ENCODE data around the gene TUBB2A.
"Not testable (repeated sequence)": the region's sequence is repeated elsewhere in the genome, so short reads cannot be mapped to it uniquely, and the experiment has no call there.

The TUBB2A gene

DNA sequence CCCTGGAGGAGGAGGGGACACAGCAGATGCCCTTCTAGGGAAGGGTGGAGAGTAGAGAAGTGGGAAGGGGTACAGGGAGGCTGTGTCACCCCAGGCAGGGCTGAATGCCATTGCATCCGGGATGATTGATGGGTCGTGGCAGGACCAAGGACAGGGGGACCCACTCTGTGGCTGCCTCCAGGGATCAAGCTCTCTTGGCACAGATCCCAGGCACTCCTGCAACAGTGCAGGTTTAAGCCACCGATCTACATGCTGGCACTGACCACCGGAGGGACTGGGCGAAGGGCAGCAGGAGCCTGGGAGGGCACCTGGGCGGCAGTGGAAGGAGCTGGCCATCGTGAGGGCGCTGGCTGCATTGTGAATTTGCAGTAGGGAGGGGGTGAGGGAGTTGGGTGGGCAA, 22.6 kb upstream of the TUBB2A start:
- DNase-seq (ENCODE audit: low read depth in 2 of 2), result not testable (repeated sequence)

DNA sequence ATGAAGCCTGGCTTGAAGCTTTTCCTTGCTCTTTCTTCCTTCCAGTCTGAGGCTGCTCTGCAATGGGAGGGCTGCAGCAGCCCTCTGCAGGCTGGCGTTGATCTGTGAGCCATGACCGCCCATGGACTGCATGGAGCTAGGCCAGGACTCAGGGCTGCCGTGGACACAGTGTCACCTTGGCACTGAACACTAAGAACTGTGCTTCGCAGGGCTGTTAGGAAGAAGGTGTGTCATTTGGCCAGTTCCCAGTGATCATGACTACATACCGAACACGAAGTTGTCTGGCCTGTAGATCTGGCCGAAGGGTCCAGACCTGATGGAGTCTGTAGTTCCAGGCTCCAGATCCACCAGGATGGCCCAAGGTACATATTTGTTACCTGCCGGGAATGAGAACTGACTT, 21.3 kb upstream of the TUBB2A start:
- not testable (repeated sequence) for DNase-seq (ENCODE audit: low read depth in 2 of 2)

DNA sequence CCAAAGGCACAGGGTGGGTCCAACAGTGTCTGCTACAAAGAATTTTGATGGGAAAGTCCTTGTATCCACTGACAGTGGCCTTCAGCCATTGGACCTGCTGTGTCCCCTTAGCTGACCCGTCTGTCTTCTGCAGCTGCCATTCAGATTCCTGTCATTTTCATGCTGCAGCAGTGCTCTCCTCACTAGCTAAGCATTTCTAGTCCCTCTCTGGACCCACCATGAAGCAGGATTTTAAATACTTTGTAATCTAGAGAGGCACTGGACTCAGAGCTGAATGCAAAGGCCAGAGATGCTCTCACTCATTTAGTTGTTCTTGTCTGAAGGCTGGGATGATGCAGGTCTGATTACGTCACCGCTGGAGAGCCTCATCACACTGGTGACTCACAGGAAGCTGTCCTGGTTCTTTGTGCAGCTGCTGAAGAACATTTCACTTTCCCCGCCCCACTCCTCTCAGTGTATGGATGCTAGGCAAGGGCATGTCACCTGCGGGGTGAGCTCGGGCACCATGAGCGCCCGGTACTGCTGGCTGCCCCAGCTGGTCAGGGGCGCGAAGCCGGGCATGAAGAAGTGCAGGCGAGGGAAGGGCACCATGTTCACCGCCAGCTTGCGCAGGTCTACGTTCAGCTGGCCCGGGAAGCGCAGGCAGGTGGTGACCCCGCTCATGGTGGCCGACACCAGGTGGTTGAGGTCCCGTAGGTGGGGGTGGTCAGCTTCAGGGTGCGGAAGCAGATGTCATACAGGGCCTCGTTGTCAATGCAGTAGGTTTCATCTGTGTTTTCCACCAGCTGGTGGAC, 19.4 kb upstream of the TUBB2A start:
- no peak for DNase-seq (ENCODE audit: low read depth in 2 of 2)

DNA sequence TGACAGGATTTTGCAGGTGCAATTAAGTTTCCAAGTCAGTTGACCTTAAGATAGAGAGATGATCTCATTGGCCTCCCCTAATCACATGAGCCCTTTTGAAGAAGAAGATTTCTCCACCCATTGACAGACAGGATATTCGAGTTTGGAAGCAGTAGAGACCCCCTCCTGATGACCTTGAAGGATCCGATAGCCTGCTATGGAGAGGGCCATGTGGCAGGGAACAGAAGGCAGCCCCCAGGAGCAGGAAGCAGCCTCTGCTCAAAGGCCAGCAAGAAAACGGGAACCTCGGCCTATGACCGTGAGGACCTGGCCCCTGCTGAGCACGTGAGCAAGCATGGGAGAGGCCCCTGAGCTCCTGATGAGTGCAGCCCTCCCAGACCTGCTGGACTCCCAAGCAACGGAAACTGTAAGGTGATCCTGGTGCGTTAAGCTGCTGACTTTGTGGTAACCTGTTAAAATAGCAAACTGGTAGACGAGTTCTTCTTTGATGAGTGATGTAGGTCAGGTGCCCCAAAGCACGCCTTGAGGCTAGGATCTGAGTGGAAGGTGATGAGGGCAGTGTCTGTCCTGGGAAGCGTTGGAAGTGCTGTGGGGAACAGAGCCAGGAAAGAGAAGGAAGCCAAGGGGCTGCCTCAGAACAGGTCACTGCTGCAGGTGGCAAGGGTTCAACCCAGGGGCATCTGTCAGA, 18.5 kb upstream of the TUBB2A start:
- no peak for DNase-seq (ENCODE audit: low read depth in 2 of 2)

DNA sequence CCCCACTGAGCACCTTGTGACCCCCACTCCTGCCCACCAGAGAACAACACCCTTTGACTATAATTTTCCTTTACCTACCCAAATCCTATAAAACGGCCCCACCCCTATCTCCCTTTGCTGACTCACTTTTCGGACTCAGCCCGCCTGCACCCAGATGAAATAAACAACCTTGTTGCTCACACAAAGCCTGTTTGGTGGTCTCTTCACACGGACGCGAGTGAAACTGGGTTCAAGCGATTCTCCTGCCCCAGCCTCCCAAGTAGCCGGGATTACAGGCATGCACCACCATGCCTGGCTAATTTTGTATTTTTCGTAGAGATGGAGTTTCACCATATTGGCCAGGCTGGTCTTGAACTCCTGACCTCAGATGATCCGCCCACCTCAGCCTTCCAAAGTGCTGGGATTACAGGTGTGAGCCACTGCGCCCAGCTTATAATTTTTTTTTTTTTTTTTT, 16.3 kb upstream of the TUBB2A start:
- DNase-seq (ENCODE audit: low read depth in 2 of 2), result not testable (repeated sequence)

DNA sequence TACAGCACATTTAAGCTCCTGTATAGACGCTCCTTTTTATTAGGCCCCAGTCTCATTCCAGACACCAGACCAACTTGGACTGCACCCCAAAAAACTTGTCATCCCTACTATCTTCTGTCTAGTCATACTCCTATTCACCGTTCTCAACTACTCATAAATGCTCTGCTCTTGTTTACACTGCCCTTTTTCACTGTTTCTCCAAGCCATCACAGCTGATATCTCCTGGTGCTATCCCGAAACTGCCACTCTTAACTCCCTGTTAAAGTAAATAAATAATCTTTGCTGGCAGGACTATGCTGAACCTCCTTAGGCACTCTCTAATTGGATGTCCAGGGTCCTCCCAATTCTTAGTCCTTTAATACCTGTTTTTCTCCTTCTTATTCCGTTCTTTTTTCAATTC, 15.4 kb upstream of the TUBB2A start:
- DNase-seq (ENCODE audit: low read depth in 2 of 2), result not testable (repeated sequence)

DNA sequence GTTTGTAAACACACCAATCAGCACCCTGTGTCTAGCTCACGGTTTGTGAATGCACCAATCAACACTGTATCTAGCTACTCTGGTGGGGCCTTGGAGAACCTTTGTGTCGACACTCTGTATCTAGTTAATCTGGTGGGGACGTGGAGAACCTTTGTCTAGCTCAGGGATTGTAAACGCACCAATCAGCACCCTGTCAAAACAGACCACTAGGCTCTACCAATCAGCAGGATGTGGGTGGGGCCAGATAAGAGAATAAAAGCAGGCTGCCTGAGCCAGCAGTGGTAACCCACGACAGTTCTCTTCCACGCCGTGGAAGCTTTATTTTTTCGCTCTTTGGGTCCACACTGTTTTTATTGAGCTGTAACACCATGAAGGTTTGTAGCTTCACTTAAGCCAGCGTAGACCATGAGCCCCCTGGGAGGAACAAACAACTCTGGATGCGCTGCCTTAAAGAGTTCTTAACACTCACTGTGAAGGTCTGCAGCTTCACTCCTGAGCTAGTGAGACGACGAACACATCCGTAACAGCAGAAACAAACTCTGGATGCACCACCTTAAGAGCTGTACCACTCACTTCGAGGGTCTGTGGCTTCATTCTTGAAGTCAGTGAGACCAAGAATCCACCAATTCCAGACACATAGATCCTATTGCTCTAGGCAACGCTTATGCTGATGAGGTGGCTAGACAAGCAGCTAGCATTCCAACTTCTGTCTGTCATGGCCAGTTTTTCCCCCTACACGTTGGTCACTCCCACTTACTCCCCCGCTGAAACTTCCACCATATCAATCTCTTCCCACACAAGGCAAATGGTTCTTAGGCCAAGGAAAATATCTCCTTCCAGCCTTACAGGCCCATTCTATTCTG, 14.2 kb upstream of the TUBB2A start:
- not testable (repeated sequence) for DNase-seq (ENCODE audit: low read depth in 2 of 2)

DNA sequence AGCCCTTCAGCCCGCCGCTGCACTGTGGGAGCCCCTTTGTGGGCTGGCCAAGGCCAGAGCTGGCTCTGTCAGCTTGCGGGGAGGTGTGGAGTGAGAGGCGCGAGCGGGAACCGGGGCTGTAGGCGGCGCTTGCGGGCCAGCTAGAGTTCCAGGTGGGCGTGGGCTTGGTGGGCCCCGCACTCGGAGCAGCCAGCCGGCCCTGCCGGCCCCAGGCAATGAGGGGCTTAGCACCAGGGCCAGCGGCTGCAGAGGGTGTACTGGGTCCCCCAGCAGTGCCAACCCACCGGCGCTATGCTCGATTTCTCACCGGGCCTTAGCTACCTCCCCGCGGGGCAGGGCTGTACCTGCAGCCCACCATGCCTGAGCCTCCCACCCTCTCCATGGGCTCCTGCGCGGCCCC, 13.3 kb upstream of the TUBB2A start:
- not testable (repeated sequence) for DNase-seq (ENCODE audit: low read depth in 2 of 2)

DNA sequence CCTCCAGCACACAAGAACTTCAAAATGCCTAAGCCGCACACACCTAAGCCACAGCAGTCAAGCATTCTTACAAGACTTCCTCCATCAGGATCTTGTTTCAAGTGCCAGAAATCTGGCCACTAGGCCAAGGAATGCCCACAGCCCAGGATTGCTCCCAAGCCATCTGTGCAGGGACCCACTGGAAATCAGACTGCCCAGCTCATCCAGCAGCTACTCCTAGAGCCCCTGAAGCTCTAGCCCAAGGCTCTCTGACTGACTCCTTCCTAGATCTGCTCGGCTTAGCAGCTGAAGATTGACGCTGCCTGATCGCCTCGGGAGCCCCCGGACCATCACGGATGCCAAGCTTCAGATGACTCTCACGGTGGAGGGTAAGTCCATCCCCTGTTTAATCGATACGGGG, 10.7 kb upstream of the TUBB2A start:
- DNase-seq (ENCODE audit: low read depth in 2 of 2), result not testable (repeated sequence)

DNA sequence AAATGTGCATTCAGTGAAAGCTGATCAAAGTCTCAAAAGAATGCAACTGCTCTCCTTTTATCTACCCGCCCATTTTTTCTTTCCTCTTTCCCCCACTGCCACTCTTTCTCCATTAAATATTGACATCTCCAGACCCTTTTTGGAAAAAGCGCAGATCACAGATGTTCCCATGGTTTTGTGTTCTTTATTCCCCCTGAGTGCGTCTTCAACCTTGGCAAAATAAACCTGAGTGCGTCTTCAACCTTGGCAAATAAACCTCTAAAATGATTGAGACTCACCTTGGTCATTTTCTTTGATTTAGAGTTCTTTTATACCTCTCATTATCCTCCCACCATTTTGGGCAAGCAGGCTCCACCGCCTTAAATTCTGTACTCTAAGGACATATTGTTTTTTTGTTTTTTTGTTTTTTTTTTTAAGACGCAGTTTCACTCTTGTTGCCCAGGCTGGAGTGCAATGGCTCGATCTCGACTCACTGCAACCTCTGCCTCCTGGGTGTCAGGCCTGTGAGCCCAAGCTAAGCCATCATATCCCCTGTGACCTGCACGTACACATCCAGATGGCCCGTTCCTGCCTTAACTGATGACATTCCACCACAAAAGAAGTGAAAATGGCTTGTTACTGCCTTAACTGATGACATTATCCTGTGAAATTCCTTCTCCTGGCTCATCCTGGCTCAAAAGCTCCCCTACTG, 9.3 kb upstream of the TUBB2A start:
- DNase-seq (ENCODE audit: low read depth in 2 of 2), result not testable (repeated sequence)

DNA sequence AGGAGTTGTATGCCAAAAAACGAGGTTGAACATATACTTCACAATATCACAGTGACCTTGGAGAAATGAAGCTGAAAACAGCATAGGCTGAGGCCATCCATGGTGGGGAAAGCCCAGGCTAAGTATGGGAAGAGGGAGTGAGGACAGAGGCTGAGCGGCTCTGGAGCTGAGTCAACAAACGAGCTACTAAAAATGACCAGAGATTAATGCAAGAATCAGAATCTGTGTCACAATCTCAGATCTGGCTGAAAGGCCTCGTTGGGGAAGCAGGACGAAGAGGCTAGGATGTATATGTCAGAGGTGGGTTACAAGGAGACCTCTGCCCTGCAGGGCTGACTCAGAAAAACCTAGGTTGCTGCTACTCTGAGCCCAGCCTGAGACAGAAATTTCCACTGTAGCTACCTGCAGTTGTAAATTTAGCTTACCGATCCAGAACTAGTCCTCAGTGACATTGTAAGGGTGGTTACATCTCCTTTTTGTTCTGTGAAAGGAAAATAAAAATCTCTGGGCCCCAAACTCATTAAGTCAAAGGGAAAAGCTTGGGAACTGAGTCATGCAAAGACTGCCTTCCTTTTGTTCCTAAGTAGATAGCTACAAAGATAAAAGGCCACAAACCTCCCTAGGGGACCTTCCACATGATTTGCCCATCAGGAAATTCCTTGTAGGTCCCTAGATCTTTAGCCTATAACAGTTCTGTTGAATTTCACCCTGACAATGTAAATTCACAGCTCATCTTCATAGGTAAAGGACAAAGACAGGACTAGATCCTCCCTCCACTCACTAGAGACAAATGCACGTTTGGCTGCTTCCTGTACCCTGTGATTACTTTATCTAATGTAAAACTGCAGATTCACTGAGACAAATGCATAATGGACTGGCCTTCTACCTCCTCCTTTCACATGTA, 8.5 kb upstream of the TUBB2A start:
- no peak for DNase-seq (ENCODE audit: low read depth in 2 of 2)

DNA sequence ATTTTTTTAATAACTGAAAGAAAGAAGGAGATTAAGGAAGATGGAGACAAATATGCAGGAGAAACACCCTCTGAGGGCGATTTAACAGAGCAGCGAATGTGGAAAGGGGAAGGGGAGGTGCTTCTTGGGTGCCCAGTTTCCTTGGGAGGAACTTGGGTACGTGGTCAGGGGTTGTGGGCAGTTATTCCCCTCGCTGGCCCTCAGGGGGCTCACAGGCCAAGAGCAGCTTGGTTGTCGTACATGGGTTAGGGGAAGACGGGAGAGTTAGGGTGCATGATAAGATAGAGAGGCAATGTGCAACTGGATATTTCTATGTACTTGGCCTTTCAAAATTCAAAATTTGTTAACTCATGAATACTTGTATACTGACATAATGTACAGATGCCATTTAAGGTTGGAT, 7.0 kb upstream of the TUBB2A start:
- no peak for DNase-seq (ENCODE audit: low read depth in 2 of 2)

DNA sequence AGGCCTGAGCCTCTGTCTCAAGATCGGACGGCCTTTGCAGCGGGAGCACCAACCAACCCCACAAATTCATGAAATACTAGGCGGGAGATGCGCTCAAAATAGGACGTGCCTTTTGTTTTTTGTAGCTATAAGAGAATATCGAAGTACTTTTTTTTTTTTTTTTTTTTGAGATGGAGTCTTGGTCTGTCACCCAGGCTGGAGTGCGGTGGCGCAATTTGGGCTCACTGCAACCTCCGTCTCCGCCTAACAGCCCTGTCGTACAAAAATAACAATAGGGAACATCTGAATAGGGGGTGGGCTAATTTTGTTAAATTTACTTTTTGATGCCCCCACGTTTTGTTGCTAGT, 5.9 kb upstream of the TUBB2A start:
- DNase-seq (ENCODE audit: low read depth in 2 of 2), result no peak

DNA sequence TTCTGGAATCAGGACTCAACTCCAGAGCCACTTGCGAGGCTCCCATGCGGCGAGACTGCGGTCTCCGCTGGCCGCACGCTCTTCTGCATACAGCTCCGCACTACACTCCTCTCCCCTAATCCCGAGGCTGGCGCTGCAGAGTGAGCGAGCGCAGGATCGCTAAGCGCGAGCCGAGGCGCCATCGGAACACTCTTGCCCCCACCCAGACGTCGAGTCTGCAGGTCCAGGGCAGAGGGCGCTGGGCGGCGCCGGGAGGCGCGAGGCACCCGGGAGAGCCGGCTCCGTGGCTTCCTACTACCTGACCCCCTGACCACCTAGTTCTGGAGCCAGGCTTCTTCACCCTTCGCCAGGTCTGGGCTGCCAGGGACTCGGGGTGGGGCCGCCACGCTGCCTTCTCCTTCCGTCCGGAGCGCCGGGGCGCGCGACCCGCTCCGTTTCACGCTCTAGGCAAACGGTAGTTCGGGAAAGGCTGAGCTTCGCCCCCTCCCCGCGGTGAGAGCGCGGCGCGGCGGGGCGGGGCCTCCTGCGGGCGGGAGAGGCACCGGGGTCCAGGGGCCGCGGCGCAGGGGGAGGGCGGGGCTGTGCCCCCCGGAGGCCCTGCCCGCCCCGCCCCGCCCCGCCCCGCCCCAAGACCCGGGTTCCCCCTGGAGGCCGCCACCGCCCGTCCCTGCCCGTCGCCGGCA, 5.4 kb upstream of the TUBB2A start:
- DNase-seq (ENCODE audit: low read depth in 2 of 2), result peak; percentile 27 to 32

DNA sequence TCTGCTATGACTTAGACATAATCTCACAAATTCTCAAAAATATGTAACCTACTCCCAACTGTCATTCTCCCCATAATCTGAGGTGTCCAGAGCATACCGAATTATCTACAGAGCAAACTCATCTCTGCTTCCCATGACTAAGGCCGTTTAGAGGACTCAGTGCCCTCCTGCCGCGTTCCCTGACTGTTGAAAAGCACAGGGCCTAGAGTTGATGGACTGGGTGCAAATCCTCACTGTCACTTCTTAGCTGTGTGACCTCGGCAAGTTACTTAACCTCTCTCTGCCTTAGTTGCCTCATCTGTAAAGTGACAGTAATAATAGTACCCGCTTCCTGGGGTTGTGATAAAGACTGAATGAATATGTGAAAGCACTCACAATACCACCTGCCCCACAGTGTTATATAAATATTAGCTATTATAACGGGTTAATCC, 4.7 kb upstream of the TUBB2A start:
- DNase-seq (ENCODE audit: low read depth in 2 of 2), result no peak

DNA sequence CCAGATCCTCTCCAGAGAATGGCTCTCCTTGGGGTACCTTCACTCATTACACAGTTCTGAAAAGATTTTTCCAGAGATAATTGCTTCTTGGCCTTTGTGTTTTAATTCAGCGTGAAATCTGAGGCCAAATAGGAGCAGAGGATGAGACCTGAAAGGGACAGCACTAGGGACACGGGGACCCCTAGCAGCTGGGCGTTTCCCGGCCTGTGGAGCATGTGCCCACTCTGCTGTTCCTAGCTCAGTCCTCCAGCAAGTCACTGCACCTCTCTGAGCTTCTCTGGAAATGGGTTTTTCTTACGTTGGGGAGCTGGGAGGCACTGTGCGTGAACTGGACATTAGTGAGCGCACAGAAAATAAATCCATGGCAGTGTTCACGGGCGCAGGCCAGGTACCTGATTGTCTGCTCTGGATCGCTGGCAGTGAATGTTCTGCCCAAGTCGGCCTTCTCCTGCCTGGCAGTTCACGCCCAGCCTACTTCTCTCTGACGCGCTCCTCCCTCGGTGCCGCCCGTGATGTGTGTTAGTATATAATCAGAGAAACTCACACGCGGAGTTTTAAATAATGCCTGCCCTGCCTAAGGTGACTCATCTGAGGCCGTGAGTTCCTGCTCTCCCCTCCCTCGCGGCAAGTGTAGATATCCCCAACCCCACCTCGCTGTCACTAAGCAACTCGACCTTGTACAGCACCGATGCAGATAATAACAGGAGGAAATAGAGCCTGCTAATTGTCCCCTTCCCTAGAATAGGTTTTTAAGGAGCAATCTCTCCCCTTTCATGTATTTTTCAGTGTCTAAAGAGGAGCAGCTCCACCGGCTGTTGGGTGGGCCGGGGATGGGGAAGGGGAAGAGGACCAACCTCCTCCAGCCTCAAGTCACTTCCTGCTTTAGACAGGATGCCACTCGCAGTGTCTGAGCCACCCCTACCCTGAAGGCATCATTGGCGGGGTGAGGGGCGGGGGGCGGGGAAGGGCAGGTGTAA, 2.7 kb upstream of the TUBB2A start:
- DNase-seq (ENCODE audit: low read depth in 2 of 2), result peak; percentile 37 to 38

DNA sequence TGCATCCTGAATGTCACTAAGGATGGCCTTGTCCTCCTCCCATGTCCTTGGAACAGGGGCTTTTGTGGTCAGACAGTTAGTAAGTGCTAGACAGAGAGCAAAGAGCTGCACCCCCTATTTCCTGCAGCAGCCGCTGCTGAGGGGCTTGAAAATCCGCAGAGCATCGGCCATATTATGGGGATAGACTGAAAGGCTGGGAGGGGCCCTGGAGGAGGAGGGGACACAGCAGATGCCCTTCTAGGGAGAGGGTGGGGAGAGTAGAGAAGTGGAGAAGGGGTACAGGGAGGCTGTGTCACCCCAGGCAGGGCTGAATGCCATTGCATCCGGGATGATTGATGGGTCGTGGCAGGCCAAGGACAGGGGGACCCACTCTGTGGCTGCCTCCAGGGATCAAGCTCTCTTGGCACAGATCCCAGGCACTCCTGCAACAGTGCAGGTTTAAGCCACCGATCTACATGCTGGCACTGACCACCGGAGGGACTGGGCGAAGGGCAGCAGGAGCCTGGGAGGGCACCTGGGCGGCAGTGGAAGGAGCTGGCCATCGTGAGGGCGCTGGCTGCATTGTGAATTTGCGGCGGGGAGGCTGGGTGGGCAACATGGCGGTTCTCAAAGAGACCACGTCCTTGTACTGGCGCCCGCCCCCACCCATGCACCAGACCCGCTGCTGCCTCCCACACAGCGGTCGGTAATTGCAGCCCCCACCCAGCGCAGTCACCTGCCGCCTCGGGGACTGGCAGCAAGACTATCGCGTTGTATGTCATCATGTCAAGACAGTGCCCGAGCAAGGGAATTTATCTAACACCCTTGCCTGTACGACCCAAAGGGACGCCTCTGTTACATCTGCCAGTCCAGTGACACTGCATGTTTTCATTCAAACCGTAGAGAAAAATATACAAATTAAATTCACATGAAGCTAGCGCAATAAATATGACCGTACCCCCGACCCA, 887 bp downstream of the TUBB2A start:
- not testable (repeated sequence) for DNase-seq (ENCODE audit: low read depth in 2 of 2)

DNA sequence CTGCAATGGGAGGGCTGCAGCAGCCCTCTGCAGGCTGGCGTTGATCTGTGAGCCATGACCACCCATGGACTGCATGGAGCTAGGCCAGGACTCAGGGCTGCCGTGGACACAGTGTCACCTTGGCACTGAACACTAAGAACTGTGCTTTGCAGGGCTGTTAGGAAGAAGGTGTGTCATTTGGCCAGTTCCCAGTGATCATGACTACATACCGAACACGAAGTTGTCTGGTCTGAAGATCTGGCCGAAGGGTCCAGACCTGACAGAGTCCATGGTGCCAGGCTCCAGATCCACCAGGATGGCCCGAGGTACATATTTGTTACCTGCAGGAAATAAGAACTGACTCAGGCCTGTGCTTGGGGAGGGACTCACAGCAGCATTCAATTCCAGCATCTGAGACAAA, 1.9 kb downstream of the TUBB2A start:
- DNase-seq (ENCODE audit: low read depth in 2 of 2), result not testable (repeated sequence)

Data from stimulated activated CD8-positive, alpha-beta memory T cell treated with anti-CD3 and anti-CD28 coated beads, Interleukin-7, amount 100 ng/mL, for 1 hour (primary cell).